Measurements from ENCODE around the gene PALM2AKAP2.

DNA sequence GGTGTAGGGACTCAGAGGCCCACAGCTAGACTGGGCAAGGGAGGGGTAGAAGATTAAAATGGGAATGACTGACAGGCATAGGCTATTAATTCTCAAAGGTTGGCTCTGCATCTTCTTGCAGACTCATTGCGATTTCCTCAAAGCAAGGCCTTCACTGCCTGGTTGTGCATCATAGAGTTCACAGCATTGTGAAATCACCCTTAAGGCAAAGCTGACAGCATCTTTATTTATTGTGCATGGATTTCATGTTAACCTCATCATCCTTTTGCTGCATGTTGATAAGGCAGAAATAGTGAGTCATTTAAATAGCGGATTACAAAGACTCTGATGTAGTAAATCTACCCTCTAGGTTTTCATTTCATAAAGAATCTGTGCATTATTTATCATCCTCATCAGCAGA lies 13.6 kb upstream of the PALM2AKAP2 start:
- TF ChIP-seq EZH2phosphoT487 (IDR thresholded peaks at IDR 0.05; ENCODE audit: insufficient read depth, low read depth) (no peak), EZH2 (IDR thresholded peaks at IDR 0.05; ENCODE audit: insufficient read depth, poor library complexity, severe bottlenecking) (no peak)

Measured in GM23248 (cell line).